HG03196 (cell line): ENCODE data around the gene TSPAN14.
"Not testable (repeated sequence)": the region's sequence is repeated elsewhere in the genome, so short reads cannot be mapped to it uniquely, and the experiment has no call there.

ENCODE experiments used
- ATAC-seq: cut with Tn5 transposase; IDR thresholded peaks from one replicate; pipeline ENCODE4 v1.9.1; 2021; ENCODE audit not compliant: unreplicated experiment

The TSPAN14 gene, protein sequence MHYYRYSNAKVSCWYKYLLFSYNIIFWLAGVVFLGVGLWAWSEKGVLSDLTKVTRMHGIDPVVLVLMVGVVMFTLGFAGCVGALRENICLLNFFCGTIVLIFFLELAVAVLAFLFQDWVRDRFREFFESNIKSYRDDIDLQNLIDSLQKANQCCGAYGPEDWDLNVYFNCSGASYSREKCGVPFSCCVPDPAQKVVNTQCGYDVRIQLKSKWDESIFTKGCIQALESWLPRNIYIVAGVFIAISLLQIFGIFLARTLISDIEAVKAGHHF

DNA sequence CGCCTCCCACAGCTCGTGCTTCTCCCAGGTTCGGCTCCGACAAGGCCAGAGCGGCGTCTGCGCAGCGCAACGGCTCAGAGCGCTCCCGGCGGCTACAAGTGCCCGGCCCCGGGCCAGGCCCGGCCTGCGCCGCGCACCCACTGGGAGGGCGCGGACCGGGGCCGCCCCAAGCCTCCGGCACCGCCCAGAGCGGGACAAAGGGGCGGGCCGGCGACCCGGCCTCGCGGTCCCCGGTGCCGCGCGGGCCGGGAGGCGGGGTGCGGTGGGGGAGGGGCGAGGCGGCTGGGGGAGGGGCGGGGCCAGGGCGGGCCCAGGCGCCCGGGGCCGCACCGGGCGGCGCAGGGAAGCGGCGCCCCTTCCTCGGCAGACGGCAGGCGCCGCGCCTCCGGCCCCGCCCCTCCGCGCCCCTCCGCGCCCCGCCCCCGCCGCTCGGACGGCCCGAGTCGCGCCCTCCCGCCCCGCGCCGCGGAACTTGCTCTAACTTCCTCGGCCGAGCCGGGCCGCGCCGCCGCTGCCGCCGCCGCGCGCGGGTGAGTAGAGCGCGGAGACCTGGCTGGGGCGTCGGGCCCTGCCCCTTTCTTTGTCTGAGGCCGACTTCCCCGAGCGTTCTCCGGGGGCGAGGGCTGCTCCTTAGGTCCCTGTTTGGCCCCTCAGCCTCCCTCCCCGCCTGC lies at the start of gene TSPAN14:
TSS of gene TSPAN14 (plus strand) at position 469 of the 671 bp plus-strand sequence. CDS start 34,924 bp downstream, outside the sequence.
- peak; percentile 61 for ATAC-seq

DNA sequence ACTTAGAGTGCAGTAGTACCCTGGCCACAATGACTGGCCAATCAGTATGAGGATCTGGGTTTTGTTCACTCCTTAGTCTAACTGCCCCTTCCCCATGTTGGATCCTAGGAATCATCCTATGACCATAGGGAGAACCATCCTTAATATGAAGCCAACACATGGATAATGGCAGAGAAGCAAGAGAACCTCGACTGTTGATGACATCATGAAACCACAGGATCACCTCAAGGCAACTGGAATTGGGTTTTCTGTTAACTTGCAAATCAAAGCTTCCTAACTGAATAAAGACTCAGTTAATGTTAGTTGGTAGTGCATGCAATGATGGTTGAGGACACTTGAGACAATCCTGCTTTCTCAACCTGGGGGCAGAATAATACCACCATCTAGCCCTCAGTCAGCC lies 49.1 kb upstream of the TSPAN14 start:
- ATAC-seq: no peak

DNA sequence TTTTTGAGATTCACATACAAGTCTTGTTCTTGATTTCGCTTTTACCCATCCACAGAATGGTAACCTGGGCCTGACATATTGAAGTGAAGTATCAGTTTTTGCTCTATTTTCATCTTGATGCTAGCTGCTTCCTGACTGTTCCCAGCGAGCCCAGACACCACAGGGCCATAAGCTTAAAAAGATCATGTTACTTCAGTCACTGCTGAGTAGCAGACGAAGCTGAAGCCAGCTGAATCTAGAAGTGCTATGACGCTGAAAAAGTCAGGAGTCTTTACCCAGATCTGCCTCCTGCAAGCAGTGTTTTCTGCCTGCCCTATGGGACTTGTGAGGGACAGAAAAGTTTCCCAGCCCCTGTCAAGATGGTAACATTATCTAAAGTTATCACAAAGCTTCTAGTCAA lies 48.5 kb upstream of the TSPAN14 start:
- no peak for ATAC-seq

DNA sequence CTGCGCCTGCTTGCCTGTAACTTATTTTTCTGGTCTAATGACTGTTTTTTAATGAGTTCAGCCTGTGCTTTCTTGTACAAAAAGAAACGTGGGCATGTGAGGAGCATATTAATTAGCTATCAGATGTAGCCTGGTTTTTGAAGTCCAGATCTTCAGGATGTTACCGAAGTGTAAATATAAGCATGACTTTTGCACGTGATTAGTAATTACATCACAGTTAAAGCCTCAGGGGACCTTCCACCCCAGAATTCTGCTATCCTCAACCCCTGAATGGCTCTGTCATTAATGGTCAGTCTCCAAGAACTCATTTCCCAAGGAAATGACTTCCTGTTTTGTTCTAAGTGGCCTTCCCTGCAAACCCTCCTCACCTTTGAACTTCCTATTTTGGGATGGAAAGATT lies 47.9 kb upstream of the TSPAN14 start:
- ATAC-seq: no peak

DNA sequence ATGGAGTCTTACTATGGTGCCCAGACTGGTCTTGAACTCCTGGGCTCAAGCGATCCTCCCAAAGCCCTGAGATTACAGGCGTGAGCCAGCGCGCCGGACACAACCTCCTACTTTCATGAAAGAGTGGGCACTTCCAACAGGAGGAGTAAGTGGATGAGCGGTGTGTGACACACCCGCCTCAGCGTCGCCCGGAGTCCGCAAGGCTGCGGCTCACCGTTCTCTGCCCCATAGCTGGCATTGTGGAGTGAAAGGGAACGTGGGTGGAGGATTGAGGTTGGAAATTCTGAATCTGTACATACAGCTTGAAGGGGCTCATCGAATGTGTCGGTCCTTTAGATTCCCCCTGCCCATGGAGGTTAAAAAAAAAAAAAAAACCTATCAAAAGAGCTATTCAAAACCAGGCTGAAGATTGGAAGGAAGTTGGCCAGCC lies 46.3 kb upstream of the TSPAN14 start:
- peak; percentile 19 for ATAC-seq

DNA sequence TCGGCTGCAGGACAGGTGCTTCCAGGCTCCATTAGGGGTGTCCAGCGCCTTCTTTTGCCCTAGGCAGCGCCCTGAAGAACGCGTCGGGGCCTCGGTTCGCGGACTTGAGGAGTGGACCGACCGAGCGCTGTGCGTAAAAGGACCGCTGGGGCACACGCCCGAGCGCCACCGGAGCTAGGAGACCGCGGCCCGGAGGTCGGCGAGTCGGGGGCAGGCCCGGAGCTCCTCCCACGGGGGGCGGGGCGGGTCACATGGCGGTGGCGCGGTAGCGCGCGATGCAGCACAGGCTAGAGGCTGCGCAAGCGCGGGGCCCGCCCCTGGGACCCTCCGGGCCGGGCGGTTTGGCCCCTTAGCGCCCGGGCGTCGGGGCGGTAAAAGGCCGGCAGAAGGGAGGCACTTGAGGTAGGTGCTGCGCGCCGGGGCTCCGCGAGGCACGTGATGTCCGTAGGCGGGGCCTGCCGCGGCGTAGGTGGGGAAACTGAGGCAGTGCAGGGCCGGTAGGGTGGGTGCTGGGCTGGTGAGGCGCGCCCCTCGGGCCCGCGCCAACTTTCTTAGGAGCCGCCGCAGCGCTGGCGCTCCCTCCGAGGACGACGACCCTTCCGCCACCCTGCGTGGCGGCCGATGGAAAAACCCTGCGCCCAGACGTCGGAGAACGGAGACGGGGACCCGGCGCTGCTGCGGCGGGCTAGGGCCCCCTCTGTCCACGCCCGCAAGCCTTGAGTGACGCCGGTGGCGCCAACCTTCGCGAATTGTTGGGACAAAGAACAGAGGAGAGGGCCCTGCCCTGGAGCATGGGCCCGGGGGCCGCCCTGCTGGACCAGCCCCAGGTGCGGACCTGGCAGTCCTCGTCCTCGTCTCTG lies 45.6 kb upstream of the TSPAN14 start, which contains the start of gene PRXL2A:
TSS of gene PRXL2A (plus strand) at position 310 of the 860 bp plus-strand sequence. CDS start 11,917 bp downstream, outside the sequence.
- peak; percentile 94 for ATAC-seq

DNA sequence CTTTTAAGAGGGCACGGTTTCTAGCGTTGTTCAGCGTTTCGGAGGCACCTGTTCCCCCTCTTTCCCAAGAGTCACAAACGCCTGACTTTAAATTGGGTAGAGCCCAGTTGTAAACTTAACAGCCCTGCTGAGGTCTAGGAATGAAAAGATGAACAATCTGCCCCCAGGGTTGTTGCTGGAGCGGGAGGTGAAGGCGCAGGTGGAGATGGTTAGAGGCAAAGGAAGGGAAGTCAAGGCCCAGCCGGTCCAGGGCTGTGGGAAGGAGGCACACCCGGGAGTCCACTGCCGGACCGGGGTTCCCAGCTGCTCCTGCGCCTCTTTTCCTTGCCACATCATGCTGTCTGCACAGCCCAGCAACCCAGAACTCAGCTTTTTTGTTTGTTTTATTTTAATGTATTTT lies 45.0 kb upstream of the TSPAN14 start:
- no peak for ATAC-seq

DNA sequence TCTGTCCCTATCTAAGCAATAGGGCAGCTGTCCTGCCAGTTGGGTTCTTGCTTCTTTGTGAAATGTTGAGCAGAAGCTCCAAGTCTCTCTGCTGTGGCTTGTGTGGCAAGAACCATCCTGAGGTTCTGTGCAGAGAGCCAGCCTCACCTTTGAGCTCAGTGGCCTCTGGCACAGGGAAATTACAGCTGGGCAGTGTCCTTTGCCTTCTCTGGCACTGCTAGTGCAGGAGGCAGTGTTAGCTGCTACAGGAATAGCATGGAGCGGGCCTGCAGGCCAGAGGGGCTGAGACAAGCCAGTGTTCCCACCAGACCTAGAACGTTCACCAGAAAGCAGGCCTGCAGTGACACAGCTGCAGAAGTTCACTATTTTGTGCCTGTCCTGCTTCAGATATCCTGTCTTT lies 44.0 kb upstream of the TSPAN14 start:
- ATAC-seq: no peak

DNA sequence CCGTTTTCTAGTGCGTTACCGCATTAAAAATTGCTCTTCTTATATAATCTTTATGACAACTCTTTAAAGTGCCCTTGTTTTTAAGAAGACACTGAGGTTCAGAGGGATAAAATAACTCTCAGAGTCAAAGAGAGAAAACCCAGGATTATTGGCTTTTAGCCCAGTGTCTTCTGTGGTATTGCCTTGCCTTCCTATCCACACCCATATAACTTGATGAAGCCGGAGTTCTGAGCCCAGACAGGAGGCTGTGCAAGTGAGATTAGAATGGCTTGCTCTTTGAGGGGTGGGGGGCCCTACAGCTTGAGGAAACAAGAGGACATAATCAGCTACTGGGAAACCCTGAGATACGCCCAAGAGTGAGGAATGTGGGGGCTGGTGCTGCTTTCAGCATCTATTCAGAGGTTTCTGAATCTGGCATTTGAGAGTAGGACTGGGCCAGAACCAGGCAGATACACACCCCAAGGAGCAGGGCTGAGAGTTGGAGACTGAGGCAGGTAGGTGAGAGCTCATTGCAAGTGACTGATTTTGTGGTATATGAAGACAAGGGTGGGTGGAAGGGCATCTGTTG lies 43.4 kb upstream of the TSPAN14 start:
- ATAC-seq: no peak

DNA sequence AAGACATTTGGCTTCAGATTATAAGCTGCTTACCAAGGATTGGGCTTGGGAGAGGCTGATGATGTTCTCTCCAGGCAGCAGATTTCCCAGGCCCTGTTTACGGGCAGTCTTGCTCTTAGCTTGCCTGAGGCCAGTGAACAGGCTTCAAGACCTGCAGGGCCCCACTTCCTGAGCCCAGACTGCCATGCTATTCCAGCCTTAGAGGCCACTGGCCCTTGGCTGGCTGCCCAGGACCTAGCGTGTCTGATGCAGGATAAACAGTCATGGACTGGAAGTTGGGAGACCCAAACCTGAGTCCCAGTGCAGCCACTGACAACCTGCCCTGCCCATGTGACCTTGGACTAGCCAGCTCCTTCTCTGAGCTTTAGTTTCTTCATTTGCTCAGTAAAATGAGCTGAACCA lies 42.8 kb upstream of the TSPAN14 start:
- no peak for ATAC-seq

DNA sequence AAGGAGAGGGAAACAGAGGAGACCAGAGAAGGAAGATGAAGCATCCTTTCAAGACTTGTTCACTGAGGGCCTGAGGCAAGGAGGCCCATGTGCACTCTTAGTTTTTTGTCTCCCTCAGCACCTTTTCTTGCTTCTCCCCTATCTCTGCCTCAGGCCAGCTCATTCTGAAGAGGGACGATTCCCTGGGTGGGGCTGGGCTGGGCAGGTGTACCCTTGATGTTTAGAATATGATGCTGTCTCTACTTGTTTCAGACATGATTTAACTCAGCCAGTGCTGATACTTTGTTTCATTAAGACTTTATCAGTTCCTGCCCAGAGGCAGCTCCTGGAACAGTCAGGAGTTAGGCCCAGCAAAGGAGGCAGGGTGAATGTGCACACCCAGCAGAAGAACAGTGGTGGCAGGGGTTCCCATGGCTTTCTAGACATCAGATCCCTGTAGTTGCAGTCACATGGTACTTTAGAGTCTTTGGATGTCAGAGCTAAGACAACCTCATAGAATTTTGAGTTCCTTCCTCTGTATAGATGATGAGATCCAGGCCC lies 42.4 kb upstream of the TSPAN14 start:
- no peak for ATAC-seq

DNA sequence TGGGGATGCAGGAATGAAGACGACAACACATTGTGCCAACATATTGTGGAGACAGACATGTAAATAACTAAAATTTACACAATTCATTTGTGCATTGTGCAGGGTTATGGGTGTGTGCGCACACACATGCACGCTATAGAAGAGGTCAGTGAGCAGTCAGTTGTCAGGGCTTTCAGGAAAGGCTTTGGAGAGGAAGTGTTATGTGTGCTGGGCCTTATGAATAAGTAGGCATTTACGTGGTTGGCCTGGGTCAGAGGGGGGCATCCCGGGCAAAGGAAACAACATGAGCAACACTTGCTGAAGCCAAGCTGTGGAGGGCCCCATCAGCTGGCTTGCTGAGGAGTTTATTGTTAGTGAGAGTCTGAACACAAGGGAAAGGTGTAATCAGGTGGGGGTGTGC lies 41.6 kb upstream of the TSPAN14 start:
- ATAC-seq: no peak

DNA sequence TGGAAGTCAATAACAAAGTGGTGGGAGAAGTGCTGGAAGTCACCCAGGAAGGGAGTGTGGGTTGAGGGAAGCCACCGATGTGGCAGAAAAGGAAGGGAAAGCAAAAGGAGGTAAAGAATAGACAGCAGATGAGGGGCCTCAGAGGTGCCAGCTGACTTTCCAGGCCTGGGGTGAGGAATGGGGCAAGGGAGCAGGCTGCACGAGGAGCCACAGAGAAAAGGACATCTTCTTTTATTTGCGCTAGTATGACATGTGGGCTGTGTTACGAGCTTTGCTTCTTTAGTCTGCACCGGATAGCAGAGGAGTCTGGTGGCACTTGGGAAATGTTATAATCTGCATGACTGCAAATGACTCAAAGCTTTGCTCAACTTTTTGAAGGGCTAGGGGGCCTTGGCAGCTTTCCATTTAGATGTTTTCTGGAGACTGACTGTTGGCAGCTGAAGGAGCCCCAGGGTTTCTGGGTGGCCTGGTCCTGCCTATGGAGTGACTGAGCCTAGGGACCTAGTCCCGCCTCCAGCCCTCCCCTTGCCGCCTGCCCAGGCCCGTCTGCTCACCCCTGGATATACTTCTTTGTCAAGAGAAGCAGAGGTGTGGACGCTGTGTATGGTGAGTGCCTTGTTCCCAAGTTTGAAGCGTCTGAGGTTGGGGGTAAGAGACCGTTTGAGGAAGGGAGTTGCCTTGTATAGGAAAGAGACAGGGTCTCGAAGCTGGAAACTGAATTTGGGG lies 40.7 kb upstream of the TSPAN14 start:
- ATAC-seq: no peak

DNA sequence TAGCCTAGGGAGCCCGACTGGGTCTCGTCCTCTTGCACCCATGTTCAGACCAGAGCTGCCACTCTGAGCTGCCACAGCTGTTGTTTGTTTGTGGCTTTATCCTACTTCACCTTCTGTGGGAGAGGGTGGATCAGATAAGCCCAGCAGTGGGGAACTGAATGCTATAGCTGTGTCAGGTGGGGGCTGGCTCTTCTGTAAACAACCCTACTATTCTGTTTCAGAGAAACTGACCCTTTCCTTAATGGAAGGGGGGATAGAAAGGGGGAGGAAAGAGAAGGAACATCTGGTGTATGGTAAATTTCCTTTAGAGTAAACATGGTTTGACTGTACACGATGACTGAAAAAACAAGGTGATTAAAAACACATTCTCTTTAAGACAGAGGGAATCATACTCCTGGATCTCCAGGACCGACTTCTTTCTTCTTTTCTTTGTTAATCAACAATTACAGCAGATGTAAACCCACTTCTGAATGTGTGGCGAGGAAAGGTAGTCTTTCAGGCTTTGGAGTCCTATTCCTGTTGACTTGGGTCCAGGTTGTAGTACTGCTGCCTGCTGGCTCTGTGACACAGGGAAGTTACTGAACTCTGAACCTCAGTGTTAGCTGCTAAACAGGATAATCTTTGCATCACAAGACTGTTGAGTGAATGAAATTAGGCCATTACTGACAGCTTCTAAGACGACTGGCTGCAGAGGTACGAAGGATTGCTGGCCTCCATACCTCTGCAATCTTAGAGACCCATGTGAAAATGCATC lies 39.8 kb upstream of the TSPAN14 start:
- no peak for ATAC-seq

DNA sequence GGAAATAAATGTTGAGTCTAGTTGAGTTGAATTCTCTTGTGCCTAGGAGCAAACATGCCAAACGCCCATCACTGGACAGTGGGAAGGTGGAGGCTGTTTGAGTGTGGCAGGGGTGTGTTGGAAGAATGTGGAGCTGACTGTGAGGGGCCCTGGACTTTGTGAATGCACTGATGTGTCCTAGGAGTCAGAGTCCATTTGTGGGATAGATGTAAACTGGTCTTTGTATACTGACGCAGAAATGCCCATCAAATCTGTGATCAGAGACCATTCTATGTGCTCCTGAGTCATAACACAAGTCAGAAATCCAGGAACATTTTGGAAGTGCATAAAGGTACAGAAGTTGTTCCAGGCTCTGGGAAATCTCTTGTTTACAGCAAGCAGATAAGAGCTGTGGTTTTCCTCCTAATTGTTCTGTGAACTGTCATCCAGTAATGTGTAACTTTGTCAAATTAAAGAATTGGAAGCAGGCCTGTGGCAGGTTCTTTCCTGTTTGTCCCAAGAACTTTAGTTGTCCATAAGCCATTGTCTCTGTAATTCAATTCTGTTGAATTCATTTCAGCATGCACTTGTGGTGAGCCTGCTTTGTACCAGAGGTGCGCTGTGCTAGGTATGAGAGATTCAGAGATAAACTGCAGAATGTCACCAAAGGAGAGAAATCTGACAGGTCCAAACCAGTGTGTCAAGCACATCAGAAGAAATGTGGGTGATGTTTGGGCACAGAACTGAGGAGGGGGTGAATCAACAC lies 38.2 kb upstream of the TSPAN14 start:
- ATAC-seq: no peak

DNA sequence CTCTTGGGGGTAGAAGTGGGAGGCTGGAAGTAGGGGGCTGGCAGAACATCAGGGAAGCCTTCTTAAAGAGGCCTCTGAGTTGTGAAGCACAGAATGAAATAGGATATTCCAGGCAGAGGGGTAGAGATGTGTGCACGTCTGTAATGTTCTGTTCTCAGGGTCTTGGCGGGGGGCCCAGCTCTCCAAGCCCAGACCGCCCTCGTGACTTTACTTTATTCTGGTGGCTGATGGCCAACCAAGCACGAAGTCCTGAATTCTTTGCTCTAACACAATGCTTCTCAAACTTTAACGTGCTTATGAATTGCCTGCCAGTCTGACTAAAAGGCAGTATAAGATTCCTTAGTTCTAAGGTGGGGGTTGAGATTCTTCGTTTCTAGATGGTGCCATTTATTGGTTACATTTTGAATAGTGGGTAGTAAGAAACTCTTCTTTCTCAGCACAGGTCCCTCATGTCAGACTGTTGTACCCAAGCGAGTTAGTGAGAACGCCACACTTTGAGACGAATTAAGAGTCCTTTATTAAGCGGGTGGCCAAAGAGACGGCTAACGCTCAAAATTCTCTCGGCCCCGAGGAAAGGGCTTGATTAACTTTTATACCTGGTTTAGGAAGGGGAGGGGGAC lies 37.5 kb upstream of the TSPAN14 start:
- ATAC-seq: no peak

DNA sequence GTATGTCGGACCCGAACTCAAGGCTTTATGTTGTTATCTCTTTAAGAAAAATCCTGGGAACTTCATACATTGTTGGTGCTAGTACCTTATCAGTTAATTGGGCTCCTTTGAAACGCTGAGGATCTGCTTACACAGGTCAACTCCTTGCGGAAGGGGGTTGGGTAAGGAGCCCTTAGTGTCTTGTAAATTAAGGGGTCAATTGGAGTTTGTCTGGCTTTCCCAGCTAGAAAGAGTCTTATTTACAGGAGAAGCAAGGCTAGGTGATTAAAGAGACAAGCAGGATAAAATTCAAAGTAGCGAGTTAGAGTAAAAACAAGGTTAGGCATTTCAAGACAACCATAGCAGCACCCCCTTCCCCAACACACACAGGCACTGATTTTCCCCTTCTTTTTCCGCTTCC lies 36.9 kb upstream of the TSPAN14 start:
- ATAC-seq: not testable (repeated sequence)

DNA sequence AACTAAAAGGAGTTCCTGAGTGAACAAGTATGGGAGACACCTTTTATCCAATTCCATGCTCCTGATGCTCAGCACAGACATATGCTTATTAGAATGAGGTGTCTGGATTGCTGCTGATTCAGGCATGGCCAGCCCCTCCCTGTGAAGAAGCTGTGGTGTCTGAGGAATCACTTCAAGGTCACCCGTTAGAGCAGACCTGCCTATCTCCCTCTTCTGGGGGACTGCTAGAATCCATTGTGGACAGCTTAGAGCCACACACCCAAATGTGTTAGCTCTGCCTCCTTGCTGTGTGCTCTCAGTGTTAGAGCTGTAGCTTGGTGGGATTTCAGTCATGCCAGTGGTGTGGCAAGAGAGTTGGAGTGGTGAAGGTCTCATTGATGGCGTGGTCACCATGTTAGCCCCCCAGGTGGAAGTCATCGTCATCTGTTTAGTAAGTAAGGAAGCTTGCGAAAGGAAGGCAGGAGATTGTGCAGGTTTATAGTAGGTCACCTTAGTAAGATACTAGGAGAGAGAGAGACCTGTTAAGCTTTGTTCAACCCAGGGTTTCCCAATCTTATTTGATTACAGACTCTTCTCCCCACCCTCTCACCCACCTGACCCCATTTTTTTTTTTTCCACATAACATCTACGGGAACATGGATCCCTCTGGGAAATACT lies 32.9 kb upstream of the TSPAN14 start:
- peak; percentile 13 for ATAC-seq
